GM12873 (cell line): Measurements from ENCODE around the gene PLCB1.

Experiments
- TF ChIP-seq, protein P1 (sequence below): IDR thresholded peaks from 2 replicates; pipeline ENCODE4 v1.5.1; 2012; ENCODE audit warnings: low read depth, mild to moderate bottlenecking, moderate library complexity, low read length, control low read depth; ENCODE audit not compliant: insufficient read depth; ENCODE audit errors: missing control alignments

Gene PLCB1

DNA sequence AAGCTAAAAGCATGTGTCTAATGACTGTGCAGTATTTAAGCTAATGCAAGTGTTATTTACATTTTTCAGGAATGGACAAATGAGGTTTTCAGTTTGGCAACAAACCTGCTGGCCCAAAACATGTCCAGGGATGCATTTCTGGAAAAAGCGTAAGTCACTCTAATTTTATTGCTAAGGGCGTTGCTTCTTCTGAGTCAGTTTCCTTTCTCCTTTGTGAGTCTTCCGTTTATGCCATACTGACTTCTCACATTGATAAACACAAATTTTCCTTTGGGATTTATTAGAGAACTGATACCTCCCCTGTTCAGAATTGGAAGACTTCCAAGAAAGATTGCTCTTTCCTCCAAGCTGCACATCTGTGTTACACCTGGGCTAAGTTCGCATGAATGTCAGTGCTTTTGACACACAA, 514.0 kb downstream of the PLCB1 start:
- TF ChIP-seq, protein P1, sequence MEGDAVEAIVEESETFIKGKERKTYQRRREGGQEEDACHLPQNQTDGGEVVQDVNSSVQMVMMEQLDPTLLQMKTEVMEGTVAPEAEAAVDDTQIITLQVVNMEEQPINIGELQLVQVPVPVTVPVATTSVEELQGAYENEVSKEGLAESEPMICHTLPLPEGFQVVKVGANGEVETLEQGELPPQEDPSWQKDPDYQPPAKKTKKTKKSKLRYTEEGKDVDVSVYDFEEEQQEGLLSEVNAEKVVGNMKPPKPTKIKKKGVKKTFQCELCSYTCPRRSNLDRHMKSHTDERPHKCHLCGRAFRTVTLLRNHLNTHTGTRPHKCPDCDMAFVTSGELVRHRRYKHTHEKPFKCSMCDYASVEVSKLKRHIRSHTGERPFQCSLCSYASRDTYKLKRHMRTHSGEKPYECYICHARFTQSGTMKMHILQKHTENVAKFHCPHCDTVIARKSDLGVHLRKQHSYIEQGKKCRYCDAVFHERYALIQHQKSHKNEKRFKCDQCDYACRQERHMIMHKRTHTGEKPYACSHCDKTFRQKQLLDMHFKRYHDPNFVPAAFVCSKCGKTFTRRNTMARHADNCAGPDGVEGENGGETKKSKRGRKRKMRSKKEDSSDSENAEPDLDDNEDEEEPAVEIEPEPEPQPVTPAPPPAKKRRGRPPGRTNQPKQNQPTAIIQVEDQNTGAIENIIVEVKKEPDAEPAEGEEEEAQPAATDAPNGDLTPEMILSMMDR = no peak

GRCh38 chr20:8646716-8647115, 514.6 kb downstream of the PLCB1 start:
- TF ChIP-seq, protein P1 = no peak

DNA sequence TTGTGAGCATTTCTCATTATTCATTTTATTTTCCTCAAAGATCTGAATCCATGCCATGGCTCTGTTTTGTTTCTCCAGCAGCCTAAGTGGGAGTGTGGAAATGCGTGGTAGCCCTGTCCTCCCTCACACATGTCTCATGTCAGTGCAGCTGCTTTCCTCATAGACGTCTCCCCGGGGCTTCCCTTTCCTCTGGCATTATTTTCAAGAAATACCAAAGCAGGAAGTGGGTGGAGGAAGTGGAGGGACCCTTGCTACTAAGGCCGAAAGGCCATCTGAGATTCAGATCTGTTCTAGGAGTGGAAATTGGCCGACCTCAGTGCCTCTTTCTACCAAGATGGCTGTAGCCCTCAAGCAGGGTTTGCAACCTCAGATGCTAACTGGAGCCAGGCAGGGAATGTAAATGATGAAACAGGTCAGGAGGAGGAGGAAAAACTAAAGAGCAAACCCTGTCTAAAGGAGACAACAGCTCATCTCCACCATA, 515.9 kb downstream of the PLCB1 start:
- TF ChIP-seq, protein P1 = no peak

- TF ChIP-seq, protein P1 = no peak
Measured at GRCh38 chr20:8648466-8648865, 516.4 kb downstream of the PLCB1 start.

DNA sequence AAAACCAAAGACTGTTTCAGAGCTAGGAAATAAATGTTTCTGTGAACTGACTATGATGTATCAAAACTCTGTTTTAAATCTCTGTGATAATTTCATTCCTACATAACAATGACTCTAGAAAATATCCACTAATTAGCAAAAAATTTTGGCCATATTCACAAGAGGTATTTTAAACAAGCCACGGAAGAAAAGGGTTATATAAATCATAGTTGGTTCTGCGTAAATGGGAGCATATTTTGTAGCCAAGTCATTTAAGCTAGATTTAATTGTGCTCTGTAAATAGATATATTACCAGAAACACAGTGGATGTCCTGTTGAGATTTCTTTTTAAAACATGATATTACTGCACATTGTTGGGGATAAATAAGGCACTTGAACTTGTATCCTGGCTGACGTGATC, 520.3 kb downstream of the PLCB1 start:
- TF ChIP-seq, protein P1 = no peak

GRCh38 chr20:8654486-8654885, 522.4 kb downstream of the PLCB1 start:
- TF ChIP-seq, protein P1 = no peak

- TF ChIP-seq, protein P1 = no peak
Measured at GRCh38 chr20:8656335-8656734, 524.3 kb downstream of the PLCB1 start.

DNA sequence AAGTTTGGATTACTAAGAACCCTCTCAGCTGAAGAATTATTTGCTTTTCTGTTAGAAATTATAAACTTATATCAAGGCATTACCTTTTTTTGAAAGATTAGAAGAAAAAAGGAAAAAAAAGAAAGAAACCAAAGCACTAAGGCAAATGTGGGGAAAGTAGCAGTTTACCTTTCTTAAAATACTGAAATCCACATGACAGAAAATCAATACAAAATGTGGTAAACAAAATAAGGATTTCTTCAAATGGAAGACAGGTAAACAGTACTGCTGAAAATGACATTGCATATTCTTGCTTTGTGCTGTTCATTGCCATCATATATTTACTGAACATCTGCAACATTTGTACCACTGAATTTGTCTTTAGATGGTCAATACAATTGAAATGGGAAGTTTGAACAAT, 525.6 kb downstream of the PLCB1 start:
- TF ChIP-seq, protein P1 = no peak
